Stimulated activated CD4-positive, alpha-beta T cell treated with anti-CD3 and anti-CD28 coated beads, Interleukin-4, amount 100 ng/mL, for 4 hours (primary cell): ENCODE measurements around the gene HHIP.
"Not testable (repeated sequence)": the region's sequence is repeated elsewhere in the genome, so short reads cannot be mapped to it uniquely, and the experiment has no call there.

Experiments used
- DNase-seq, 2 experiments: peaks; one replicate each; pipeline ENCODE4 v3.0.0-alpha.2; 2020

Gene HHIP

DNA sequence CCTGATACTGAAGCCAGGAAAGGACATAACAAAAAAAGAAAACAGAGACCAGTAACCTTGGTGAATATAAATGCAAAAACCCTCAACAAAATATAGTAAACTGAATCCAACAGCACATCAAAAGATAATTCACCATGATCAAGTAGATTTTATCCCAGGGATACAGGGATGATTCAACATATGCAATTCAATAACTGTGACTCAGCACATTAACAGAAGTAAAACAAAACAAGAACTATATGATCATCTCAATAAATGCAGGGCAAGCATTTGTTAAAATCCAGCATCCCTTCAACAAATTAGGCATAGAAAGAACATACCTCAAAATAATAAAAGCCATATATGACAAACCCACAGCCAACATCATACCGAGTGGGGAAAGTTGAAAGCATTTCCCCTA is 112.0 kb downstream of the HHIP start:
- no peak for DNase-seq

- not testable (repeated sequence) for DNase-seq
Observed at GRCh38 chr4:144768809-144769208, 122.9 kb downstream of the HHIP start.

- no peak for DNase-seq
Observed at GRCh38 chr4:144778364-144778763, 132.4 kb downstream of the HHIP start.

- DNase-seq = no peak
Observed at GRCh38 chr4:144782345-144782744, 136.4 kb downstream of the HHIP start.

GRCh38 chr4:144785961-144786360 is 140.0 kb downstream of the HHIP start:
- no peak for DNase-seq

DNA sequence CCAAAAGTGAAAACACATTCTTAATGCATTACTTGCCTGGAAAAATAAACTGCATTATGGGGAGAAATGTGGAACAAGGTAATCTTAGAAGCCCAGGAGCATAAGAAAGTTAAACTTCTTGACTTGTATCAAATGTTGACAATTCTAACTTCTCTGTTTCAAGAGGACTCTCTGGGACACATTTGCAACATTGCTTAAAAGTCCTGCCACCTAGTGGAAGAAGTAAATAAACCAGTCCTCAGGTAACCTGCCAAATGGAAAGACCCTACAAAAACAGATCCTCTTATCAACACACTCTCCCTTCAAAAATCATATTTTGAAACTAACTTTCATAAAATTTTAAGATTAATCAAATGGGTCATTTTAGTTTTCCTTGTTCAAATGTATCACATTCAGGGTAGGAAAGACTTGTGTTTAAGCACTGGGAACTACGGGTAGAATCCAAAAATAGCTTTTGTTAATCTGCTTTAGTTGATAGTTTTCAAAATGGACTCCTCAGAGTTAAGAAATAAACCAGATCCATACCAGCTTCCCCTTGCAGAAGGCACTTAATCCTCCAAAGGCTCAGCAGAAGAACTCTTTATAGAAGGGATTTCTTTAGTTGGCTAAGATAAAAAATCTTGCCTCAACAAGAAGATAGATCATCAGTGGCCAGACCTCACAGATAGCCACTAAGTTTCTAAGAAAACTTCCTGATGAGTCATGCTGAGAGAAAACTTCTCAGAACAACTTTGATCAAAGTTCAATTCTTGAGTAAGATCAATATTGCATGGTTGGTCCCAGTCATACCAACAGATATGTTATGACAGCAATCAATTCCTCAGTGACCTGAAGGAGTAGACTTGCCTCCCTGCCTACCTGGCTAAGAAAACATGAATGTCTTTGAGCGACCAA is 141.7 kb downstream of the HHIP start:
- DNase-seq = no peak

DNA sequence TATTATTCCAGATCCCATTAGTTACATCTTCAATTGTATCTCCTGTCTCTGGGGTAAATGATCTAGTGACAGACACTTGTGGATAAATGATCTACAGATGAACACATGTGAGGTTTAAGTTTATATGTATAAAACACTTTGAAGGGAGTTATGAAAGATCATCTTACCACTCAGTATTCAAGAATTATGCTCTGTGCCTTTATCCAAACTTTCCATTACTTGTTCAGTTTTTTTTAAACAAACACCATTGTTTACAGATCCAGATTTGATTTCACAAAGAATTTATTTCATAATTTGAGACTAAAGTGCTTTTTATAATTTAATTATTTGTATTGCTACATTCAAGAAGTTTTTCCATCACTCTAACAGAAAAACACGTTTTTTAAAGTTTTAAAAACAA is 142.5 kb downstream of the HHIP start:
- DNase-seq = no peak

- not testable (repeated sequence) for DNase-seq
Observed at GRCh38 chr4:144791933-144792332, 146.0 kb downstream of the HHIP start.
